SK-N-DZ (cell line): ENCODE results near the gene PHF2.
A peak's percentile ranks its signal among the peaks of the same experiment; 100 is the strongest.

Source experiments
- DNase-seq: peaks from one replicate; pipeline ENCODE4 v3.0.0-alpha.2; 2015; ENCODE audit warnings: low spot score

PHF2 gene

GRCh38 chr9:93676310-93677047, 100.1 kb downstream of the PHF2 start:
- no peak for DNase-seq

GRCh38 chr9:93677048-93677571, 100.7 kb downstream of the PHF2 start:
- no peak for DNase-seq

DNA sequence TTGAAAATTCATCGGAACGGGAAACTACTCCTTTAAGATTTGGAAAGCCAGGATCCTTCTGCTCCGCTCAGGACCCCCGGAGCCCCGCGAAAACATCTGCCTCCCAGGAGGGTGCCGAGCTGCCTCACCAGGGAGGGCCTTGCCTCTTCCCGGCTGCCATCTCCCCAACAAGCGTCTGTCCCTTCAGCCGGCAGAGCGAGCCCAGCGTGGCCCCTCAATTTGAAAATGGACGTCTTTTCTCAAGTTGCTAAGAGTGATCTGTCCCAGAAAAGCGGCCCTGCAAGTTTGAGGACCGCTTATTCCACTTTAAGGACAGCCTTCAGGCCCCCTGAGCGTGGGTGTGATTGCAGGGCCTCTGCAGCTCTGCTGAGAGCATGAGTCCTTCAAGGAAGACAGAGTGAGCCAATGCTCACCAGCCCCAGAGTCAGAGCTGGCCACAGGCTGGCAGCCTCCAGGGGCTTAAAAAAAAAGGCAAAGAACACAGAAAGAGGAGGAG, 101.3 kb downstream of the PHF2 start:
- DNase-seq: no peak

DNA sequence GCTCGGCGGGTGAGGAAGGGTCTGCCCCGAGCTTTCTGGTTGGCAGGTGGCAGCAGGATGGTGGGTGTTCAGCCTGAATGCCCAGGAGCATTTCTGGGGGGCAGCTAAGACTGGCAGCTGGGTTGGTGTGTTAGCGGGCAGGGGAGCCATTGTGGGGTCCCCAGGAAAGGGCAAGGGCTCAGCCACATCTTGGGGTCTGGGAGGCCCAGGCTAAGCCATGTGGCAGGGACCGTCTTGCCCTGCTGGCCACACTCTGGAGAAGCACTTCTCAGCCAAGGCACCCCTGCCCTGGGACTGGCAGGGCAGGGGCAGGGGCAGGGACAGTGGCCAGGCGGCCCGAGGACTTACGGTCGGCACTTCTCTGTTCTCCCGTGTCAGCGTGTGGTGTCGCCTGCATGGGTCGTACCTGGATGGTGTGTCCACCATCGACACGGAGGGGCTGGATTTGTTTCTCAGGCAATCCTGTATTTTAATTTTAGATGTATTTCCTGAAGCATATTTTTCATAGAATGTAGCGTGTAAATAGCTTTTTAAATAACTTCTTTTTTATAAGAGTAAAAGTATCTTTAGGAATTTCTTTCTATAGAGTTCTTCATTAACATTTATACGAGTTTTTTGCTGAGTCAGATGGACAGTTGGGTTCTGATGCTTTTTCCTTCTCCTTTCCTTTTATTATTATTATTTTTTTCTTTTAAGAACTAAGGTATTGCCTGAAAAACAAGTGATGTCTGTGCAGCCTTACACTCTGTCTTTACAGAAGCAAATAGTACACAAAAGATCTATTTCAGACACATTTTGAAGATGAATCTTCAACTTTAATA, 102.0 kb downstream of the PHF2 start:
- DNase-seq: no peak

GRCh38 chr9:93679536-93680442, 103.4 kb downstream of the PHF2 start:
- DNase-seq: no peak

DNA sequence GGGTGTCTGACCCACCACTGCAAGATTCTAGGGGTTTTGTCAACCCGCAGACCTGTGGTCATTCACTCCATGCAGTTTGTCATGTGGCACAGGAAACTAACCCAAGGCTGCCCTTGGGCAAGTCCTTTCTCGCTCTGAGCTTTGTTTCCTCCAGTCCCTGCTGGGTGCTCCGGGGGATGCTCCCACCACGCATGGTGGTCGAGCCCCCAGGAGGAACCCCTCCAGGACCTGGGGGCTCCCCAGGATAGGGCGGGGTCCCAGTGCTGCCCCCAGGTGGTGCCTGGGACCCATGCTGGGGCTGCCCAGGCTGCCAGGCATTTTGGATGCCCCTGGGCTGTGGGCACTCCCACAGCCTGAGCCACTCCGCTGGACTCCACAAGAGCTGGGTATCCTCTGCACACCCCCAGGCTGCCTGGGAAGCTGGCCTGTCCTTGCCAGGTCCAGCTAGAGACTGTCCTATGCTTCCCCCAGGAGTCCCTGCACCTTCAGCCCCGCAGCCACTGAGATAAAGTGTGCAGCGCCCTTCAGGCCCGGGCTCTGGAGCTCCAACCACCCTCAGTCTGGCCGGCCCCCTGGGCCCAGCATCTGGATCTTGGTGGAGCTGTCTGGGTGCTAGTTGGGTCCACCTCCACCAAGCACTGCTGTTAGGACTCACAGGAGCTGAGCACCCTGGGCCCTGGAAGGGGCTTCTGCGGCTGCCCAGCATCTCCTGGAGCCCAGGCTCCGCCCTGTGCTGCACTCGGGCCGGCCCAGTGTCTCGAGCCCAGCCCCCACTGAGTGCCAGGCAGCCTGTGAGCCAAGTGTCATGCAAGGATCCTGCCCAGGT, 104.3 kb downstream of the PHF2 start:
- no peak for DNase-seq

GRCh38 chr9:93681269-93682154, 105.1 kb downstream of the PHF2 start:
- no peak for DNase-seq

DNA sequence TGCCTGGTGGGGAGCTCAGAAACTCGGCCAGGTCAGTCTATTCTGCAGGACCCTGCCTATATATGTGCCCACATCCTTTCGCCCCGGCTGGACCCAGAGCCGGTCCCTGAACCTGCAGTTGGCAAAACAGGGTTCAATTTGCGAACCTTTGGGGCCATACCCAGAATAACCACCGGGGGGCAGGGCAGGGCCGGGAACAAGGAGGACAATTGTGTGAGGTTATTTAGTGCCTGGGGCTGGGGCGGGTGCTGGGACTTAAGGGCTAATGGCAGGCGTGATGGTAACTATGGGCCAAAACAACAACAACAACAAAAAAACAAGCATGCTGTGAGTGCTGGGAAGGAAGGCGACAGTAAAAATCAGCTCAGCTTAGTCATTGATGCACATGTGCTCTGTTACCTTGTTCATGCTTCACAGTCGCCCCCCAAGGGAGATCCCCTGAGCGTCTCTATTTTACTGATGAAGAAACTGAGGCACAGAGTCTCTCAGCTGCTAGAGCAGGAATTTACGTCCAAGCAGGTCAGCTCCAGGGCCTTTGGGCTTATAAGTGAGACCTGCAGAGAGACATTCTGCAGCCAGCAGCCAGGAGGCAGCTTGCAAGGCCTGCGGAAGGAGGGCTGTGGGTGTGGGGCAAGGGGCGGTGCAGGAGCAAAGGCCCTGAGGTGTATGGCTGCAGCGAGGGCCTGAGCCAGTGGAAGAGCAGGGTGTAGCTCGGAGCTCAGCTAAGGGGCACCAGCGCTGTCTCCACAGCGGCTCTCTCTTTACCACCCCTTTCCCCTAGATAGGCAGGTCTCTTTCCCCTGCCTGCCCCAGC, 106.0 kb downstream of the PHF2 start:
- DNase-seq: peak; percentile 35

- no peak for DNase-seq
These were observed 107.1 kb downstream of the PHF2 start for GRCh38 chr9:93683331-93684134.

GRCh38 chr9:93684161-93684765, 107.9 kb downstream of the PHF2 start:
- no peak for DNase-seq

DNA sequence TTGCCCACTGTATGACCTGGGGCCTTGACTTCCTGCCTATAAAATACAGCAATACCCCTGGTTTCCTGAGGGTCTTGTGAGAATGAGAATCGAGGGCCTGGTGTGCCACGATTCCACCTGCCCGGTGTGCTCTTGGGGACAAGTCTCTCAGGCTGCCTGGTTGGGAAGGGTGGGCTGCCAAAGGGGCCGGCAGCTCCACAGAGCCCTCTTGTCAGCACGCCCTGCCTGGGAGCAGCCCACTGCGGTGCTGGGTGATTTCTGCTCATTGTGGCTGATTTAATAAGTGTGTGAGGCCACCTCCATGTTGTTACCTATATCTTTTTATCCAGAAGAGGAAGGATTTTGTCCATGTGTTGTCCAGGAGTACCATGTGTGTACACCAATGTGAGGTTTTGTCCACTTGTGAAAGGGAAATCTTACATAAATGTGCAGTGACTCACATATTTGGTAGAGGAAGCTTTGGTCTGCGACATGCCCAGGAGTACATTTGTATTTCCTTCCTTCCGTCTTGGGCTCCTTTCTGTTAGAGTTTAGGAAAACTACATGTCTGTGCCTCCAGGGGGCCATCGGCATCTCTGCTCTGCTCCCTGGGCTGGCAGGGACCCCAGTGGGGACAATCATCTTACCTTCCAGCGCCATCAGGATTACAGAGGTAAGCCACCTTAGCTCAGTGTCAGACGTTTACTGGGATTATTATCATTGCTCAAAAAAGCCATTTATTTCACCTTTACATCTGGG, 108.6 kb downstream of the PHF2 start:
- DNase-seq: no peak

- DNase-seq: no peak
These were observed 109.9 kb downstream of the PHF2 start for GRCh38 chr9:93686127-93686879.

DNA sequence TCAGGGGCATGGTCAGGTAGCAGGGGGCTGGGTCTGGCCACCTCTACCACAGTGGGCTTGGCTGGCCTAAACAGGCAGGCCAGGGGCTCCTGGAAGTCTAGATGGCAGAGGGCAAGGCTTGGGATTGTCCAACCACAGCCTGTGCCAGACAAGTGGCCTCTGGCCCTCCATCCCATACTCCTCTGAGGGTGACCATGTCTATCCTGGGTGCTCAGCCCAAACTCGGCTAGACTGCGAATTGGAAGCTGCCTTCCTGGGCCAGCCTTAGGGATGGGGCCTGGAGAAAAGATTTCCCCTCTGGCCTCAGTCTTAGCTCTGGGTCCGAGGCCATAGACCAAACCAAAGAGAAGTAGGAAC, 110.5 kb downstream of the PHF2 start:
- DNase-seq: no peak

DNA sequence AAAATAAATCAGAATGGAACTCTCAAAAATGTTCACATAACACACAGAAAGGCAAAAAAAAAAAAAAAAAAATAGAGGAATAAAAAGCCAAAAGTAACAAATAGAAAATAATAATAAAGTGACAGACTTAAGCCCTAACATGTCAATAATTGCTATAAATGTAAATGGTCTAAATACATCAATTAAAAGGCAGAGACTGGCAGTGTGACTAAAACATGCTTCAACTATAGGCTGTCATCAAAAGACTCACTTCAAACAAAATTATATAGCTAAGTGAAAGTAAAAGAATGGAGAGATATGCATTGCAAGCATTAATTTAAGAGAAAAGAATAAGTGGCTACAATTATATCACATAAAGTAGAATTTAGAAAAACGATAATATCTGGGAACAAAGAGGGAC, 114.2 kb downstream of the PHF2 start:
- no peak for DNase-seq

DNA sequence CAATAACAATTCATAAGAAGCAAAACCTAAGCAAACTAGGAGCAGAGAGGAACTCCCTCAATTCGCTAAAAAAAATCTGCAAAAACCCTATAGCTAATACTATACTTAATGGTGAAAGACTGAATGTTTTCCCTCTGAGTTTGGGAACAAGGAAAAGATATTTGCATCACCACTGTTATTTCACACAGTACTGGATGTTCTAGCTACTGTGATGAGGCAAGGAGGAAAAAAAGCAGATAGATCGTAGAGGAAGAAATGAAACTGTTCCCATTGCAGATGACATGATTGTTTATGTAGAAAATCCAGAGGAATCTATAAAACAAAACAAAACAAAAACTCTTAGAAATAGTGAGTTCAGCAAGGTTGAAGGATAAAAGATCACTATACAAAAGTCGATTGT, 116.7 kb downstream of the PHF2 start:
- DNase-seq: no peak
